GM13976 (cell line): ENCODE data around the gene C1R.
"Not testable (repeated sequence)": the region's sequence is repeated elsewhere in the genome, so short reads cannot be mapped to it uniquely, and the experiment has no call there.

Source experiments
- DNase-seq: peaks from one replicate; pipeline ENCODE4 v3.0.0; 2012; ENCODE audit warnings: low spot score
- in situ Hi-C: fragments of 300-500 bp; cut with MboI; formaldehyde crosslinking; loops from one replicate; pipeline ENCODE4 v1.12.0; 2022; ENCODE audit warnings: low sequenced_read_pairs, mixed read lengths, inconsistent platforms; ENCODE audit not compliant: unreplicated experiment
- TF ChIP-seq, protein P1 (sequence below): IDR thresholded peaks from 2 replicates; pipeline ENCODE4 v1.5.1; 2012; ENCODE audit warnings: borderline replicate concordance, mild to moderate bottlenecking; ENCODE audit not compliant: insufficient read depth; ENCODE audit errors: extremely low read depth, missing control alignments, control extremely low read depth

Gene C1R

DNA sequence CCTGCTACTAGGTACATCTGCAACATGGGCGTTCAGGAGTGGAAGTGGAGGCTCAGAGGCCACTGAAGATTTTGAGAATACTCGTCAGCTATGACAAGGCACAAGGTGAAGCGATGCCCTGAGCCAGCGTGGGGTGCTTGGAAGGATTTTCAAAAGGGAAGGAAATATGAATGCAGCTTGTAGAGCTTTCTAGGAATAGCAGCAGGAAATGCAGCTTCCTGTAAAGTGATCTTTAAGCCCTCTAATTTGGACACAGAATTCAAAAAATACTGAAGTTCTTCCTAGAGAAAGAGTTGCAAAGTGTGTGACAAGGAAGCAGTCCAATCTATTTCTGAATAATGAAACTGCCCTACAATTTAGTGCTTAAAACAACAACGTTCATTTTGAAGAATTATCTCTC is 44.9 kb downstream of the C1R start:
- TF ChIP-seq, protein P1, sequence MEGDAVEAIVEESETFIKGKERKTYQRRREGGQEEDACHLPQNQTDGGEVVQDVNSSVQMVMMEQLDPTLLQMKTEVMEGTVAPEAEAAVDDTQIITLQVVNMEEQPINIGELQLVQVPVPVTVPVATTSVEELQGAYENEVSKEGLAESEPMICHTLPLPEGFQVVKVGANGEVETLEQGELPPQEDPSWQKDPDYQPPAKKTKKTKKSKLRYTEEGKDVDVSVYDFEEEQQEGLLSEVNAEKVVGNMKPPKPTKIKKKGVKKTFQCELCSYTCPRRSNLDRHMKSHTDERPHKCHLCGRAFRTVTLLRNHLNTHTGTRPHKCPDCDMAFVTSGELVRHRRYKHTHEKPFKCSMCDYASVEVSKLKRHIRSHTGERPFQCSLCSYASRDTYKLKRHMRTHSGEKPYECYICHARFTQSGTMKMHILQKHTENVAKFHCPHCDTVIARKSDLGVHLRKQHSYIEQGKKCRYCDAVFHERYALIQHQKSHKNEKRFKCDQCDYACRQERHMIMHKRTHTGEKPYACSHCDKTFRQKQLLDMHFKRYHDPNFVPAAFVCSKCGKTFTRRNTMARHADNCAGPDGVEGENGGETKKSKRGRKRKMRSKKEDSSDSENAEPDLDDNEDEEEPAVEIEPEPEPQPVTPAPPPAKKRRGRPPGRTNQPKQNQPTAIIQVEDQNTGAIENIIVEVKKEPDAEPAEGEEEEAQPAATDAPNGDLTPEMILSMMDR, result no peak
- no peak for DNase-seq
- in situ Hi-C loops, result no loop called here

DNA sequence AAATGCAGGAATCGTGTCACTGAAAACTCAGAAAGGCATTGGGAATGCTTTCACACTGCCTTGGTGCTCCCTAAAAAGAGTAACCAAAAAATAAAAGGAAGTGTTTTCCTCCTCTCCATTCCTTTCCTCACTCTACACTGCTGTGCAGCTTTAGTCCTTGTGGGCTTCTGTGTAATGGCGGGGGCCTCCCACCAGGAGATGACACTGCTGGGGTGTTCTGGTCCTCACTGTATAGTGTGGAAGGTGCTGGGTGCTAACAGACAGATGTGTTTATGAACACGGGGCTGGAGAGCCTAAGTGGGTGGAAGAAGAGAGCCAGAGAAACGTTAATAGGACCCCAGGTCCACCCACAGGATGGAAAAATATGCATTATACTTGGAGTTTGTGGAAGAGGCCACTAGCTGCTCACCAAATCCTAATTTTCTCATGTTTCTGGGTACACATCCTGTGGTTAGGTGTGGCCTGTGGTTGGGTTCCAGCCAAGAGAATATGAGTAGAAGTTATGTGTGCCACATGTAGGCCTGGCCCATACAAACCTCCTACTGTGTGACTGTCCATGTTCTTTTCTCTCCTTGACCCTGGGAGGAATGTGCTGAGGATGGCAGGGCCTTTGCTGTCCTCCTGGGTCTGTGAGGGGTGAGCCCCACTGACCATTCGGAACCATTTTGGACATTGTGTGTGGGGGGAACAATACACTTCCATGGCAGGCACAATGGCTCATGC is 45.7 kb downstream of the C1R start:
- no peak for DNase-seq
- TF ChIP-seq, protein P1, result no peak
- in situ Hi-C loops, result no loop called here

DNA sequence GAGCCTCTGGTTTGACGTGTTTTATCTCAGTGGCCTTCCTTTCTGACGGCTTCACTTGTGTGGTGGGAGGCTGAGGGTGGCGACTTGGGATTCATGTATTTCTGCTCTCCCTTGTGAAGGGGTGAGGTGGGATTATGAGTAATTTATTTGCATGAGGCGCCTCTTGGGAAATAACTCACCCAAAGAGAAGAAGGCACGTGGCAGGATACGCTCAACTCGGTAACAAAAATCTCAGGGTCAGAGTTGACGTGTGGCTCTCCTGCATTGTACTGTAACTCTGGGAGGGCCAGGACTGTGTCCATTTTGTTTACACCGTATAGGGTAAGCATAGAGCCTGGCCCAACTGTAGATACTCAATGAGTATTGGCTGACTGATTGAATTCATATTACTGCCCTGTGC is 46.3 kb downstream of the C1R start:
- in situ Hi-C loops, result no loop called here
- no peak for DNase-seq
- TF ChIP-seq, protein P1, result no peak

DNA sequence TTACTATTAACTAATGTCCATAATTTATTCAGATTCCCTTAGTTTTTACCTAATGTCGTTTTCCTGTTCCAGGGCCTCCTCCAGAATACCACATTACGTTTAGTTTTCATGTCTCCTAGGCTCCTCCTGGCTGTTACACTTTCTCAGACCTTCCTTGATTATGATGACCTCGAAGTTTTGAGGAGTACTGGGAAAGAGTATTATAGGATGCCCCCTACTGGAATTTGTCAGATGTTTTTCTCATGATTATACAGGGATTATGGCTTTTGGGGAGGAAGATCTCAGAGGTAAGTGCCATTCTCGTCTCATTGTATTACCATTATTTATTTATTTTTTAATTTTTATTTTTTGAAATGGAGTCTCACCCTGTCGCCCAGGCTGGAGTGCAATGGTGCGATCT is 49.4 kb downstream of the C1R start:
- no peak for DNase-seq
- TF ChIP-seq, protein P1, result no peak
- in situ Hi-C loops, result no loop called here

DNA sequence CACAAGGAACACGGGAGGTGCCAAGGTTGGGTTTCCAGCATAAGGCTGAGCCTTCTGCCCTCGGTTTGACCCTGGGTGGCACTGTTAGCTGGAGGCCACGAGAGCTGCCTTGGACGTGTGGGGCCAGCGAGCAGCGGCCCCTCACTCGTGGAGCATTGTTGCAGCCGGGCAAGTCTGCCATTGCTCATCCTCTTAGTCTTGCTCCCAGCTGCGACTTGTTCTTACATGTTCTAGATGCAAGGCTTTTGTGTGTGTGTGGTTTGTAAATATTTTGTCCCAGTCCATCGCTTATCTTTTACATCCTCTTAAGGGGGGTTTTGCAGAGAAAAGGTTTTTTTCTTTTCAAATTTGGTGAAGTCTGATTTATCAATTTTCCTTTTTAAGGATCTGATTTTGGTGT is 52.8 kb downstream of the C1R start:
- DNase-seq, result no peak
- TF ChIP-seq, protein P1, result no peak
- in situ Hi-C loops, result no loop called here

DNA sequence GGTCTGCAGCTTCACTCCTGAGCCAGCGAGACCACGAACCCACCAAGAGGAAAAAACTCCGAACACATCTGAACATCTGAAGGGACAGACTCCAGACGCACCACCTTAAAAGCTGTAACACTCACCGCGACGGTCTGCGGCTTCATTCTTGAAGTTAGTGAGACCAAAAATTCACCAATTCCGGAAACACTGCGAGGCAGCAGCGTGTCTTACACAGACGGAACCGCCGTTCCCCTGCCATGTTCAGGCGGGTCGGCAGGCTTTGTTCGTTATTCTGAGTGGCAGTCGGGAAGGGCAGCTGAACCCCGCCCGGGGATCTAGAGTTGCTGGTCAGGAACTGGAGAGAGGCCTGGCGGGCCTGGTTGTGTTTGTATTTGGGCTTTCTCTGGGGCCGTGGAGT is 53.7 kb downstream of the C1R start:
- in situ Hi-C loops, result no loop called here
- no peak for DNase-seq
- TF ChIP-seq, protein P1, result no peak

DNA sequence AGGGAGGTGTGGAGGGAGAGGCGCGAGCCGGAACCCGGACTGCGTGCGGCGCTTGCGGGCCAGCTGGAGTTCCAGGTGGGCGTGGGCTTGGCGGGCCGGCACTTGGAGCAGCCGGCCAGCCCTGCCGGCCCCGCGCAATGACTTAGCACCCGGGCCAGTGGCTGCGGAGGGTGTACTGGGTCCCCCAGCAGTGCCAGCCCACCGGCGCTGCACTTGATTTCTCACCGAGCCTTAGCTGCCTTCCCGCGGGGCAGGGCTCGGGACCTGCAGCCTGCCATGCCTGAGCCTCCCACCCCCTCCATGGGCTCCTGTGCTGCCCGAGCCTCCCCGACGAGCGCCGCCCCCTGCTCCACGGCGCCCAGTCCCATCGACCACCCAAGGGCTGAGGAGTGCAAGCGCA is 54.8 kb downstream of the C1R start:
- in situ Hi-C loops, DNase-seq: not testable (repeated sequence)
